Smooth muscle cell of the brain vasculature (primary cell): ENCODE data around the gene OTOP2.

Source experiments
- DNase-seq: peaks from one replicate; pipeline ENCODE4 v3.0.0-alpha.2; 2012; ENCODE audit warnings: low read depth, low spot score

OTOP2 gene

GRCh38 chr17:74924250-74924948, at the start of gene OTOP2:
OTOP2 (plus strand) TSS chr17:74924273; CDS start chr17:74924633, 360 bp downstream.
- DNase-seq = no peak

GRCh38 chr17:74874615-74875037, 49.4 kb upstream of the OTOP2 start:
- no peak for DNase-seq

- DNase-seq = no peak
Observed at GRCh38 chr17:74875155-74875976, 48.7 kb upstream of the OTOP2 start.

- no peak for DNase-seq
Observed at GRCh38 chr17:74875977-74876593, 48.0 kb upstream of the OTOP2 start.

- no peak for DNase-seq
Observed at GRCh38 chr17:74877592-74878548, 46.2 kb upstream of the OTOP2 start.

GRCh38 chr17:74878658-74879057, 45.4 kb upstream of the OTOP2 start:
- no peak for DNase-seq

GRCh38 chr17:74879308-74879707, 44.8 kb upstream of the OTOP2 start:
- no peak for DNase-seq

GRCh38 chr17:74881073-74881472, 43.0 kb upstream of the OTOP2 start:
- DNase-seq = no peak

- DNase-seq = no peak
Observed at GRCh38 chr17:74882517-74883240, 41.4 kb upstream of the OTOP2 start.

GRCh38 chr17:74883241-74883745, 40.8 kb upstream of the OTOP2 start:
- no peak for DNase-seq

- DNase-seq = no peak
Observed at GRCh38 chr17:74888469-74888868, 35.6 kb upstream of the OTOP2 start.

GRCh38 chr17:74890554-74890953, 33.5 kb upstream of the OTOP2 start:
- DNase-seq = no peak

GRCh38 chr17:74892013-74892841, 31.8 kb upstream of the OTOP2 start:
- DNase-seq = no peak

- DNase-seq = no peak
Observed at GRCh38 chr17:74892974-74893911, 30.8 kb upstream of the OTOP2 start, which contains the start of gene FADS6. FADS6 (minus strand) TSS chr17:74893633; CDS start chr17:74893595, 38 bp downstream.

- no peak for DNase-seq
Observed at GRCh38 chr17:74893936-74894671, 30.0 kb upstream of the OTOP2 start.

- no peak for DNase-seq
Observed at GRCh38 chr17:74898376-74898946, 25.6 kb upstream of the OTOP2 start.

GRCh38 chr17:74900208-74900607, 23.9 kb upstream of the OTOP2 start:
- no peak for DNase-seq
